ENCODE results near the gene EXOC2. TPM values are rescaled to one million over a fixed set of nuclear protein-coding genes. Genes with fewer than 3 reads are reported as not detected.

Gene EXOC2
- total RNA-seq, 1 donor from 2014 or later = 28.5 TPM

GRCh38 chr6:684831-685636 is 7.9 kb downstream of the EXOC2 start:
- H3K27ac ChIP-seq = no peak overlapping the region
- ATAC-seq = no peak
- TF ChIP-seq CTCF (IDR thresholded peaks at IDR 0.05) = no peak

GRCh38 chr6:683742-684440 is 9.0 kb downstream of the EXOC2 start:
- peak; percentile 35 to 48 for ATAC-seq

More at GRCh38 chr6:684831-685636, 7.9 kb downstream of the EXOC2 start:
- H3K9me3 ChIP-seq = no peaks in the 10 kb centered on the region
- H3K4me1 ChIP-seq = peaks cover 33% of the 10 kb centered on the region
- no peak overlapping the region for H3K4me3 ChIP-seq
- peaks cover 17% of the 10 kb centered on the region for H3K36me3 ChIP-seq
- no peak for DNase-seq
- no peaks in the 10 kb centered on the region for H3K27me3 ChIP-seq (ENCODE audit: low read depth)
- intact Hi-C loops (cut with DNase I) = no loop called here

GRCh38 chr6:680666-681340 is 12.1 kb downstream of the EXOC2 start:
- no peaks in the 10 kb centered on the region for H3K36me3 ChIP-seq
- H3K9me3 ChIP-seq = no peaks in the 10 kb centered on the region
- H3K27ac ChIP-seq = no peak overlapping the region
- no peaks in the 10 kb centered on the region for H3K27me3 ChIP-seq (ENCODE audit: low read depth)
- intact Hi-C loops (cut with DNase I) = no loop called here
- H3K4me1 ChIP-seq = peaks cover 27% of the 10 kb centered on the region
- TF ChIP-seq CTCF (IDR thresholded peaks at IDR 0.05) = no peak
- no peak for ATAC-seq
- no peak for DNase-seq
- no peak overlapping the region for H3K4me3 ChIP-seq

More at GRCh38 chr6:683742-684440, 9.0 kb downstream of the EXOC2 start:
- no peak overlapping the region for H3K27ac ChIP-seq
- no peaks in the 10 kb centered on the region for H3K27me3 ChIP-seq (ENCODE audit: low read depth)
- no peaks in the 10 kb centered on the region for H3K9me3 ChIP-seq
- no peak for TF ChIP-seq CTCF (IDR thresholded peaks at IDR 0.05)
- H3K36me3 ChIP-seq = peaks cover 17% of the 10 kb centered on the region
- peak overlapping the region; percentile 23 for H3K4me3 ChIP-seq
- DNase-seq = no peak
- H3K4me1 ChIP-seq = peaks cover 27% of the 10 kb centered on the region
- intact Hi-C loops (cut with DNase I) = no loop called here

- no peak overlapping the region for H3K27ac ChIP-seq
- H3K36me3 ChIP-seq = no peaks in the 10 kb centered on the region
- no peak for ATAC-seq
- H3K9me3 ChIP-seq = no peaks in the 10 kb centered on the region
- H3K4me1 ChIP-seq = peaks cover 25% of the 10 kb centered on the region
- no peak for DNase-seq
- no peak for TF ChIP-seq CTCF (IDR thresholded peaks at IDR 0.05)
- no peaks in the 10 kb centered on the region for H3K27me3 ChIP-seq (ENCODE audit: low read depth)
- intact Hi-C loops (cut with DNase I) = no loop called here
- H3K4me3 ChIP-seq = no peak overlapping the region
Measured at GRCh38 chr6:680251-680650, 12.7 kb downstream of the EXOC2 start.

GRCh38 chr6:679282-679681 is 13.7 kb downstream of the EXOC2 start:
- Histone ChIP-seq H3K27me3 (ENCODE audit: low read depth) (no peaks in the 10 kb centered on the region), H3K9me3 (no peaks in the 10 kb centered on the region), H3K36me3 (no peaks in the 10 kb centered on the region), H3K27ac (no peak overlapping the region), H3K4me3 (no peak overlapping the region), H3K4me1 (peaks cover 16% of the 10 kb centered on the region)
- no peak for DNase-seq
- intact Hi-C loops (cut with DNase I) = no loop called here
- TF ChIP-seq CTCF (IDR thresholded peaks at IDR 0.05) = no peak
- ATAC-seq = no peak

Measured in lower lobe of right lung (tissue), 2 donors.